ENCODE data around the gene NMD3. TPM values are rescaled to one million over a fixed set of nuclear protein-coding genes. Genes with fewer than 3 reads are reported as not detected.
A peak's percentile ranks its signal among the peaks of the same experiment; 100 is the strongest.

The NMD3 gene
- total RNA-seq, 1 experiment from 2014 or later: 55.6 TPM

DNA sequence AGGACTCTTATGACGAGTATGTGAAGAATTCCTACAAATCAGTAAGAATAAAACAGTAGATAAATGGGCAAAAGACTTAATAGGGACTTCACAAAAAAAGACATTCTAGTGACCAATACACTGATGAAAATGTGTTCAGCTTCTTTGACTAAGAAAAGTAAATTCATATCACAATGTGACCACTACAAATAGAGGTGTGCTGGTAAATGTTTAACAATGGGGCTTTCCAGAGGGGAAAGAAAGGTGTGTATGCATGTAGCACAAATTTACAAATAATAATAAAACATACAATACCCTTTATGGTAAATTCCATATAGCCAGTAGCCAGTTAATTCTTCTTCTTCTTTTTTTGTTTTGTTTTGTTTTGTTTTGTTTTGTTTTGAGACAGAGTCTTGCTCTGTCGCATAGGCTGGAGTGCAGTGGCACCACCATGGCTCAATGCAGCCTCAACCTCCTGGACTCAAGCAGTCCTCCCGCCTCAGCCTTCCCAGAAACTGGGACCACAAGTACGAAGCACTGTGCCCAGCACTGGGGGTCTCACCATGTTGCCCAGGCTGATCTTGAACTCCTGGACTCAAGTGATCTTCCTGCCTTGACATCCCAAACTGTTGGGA, 17.5 kb upstream of the NMD3 start:
- H3K9ac ChIP-seq (ENCODE audit: extremely low read depth, insufficient read length, low read length): no peak overlapping the region

More for the DNA sequence above, 17.5 kb upstream of the NMD3 start:
- H4K5ac ChIP-seq (ENCODE audit: insufficient read length, low read depth, low read length): no peak overlapping the region
- no peaks in the 10 kb centered on the region for H3K27me3 ChIP-seq (ENCODE audit: insufficient read depth, low read length)
- H3T11ph ChIP-seq (ENCODE audit: low read length): no peak overlapping the region
- H2BK120ac ChIP-seq (ENCODE audit: low read depth, low read length, poor library complexity, severe bottlenecking): no peak overlapping the region
- H3K4me2 ChIP-seq (ENCODE audit: insufficient read depth, insufficient read length, low read length): no peak overlapping the region
- H3K23me2 ChIP-seq (ENCODE audit: insufficient read length, low read depth, low read length, poor library complexity, severe bottlenecking): no peaks in the 10 kb centered on the region
- H3K14ac ChIP-seq (ENCODE audit: insufficient read depth, low read length): no peak overlapping the region
- H3K79me1 ChIP-seq (ENCODE audit: insufficient read depth, low read depth, low read length, poor library complexity, severe bottlenecking): no peaks in the 10 kb centered on the region
- H3K4ac ChIP-seq (ENCODE audit: low read depth, low read length): no peak overlapping the region
- Mint-ChIP-seq H3K27me3 (ENCODE audit: low read depth) (no peaks in the 10 kb centered on the region), H3K27ac (peak overlapping the region in 1 of 3 experiments; percentile 83; a peak in 1 of 7 replicates), H3K36me3 (ENCODE audit: insufficient read depth in 1 of 3, low read depth in 3 of 3) (no peaks in the 10 kb centered on the region), H3K4me1 (peaks cover 4 to 10% of the 10 kb centered on the region in 2 experiments; a peak in 1 of 4 replicates), H3K4me3 (no peak overlapping the region), H3K9me3 (no peaks in the 10 kb centered on the region)
- no peaks in the 10 kb centered on the region for H3K9me3 ChIP-seq (ENCODE audit: control insufficient read depth, low read depth, low read length)
- H2BK20ac ChIP-seq (ENCODE audit: low read depth, low read length, poor library complexity, severe bottlenecking): no peak overlapping the region
- H4K8ac ChIP-seq (replicated peaks; ENCODE audit: insufficient read length, low read depth, low read length): no peak overlapping the region
- H2AFZ ChIP-seq (ENCODE audit: low read length): no peak overlapping the region
- H3K79me2 ChIP-seq (ENCODE audit: insufficient read depth, low read length): no peaks in the 10 kb centered on the region
- H2BK12ac ChIP-seq (ENCODE audit: insufficient read length, low read depth, low read length): no peak overlapping the region
- no peak overlapping the region for H3K18ac ChIP-seq (ENCODE audit: insufficient read length, low read depth, low read length)
- no peak overlapping the region for H3K27ac ChIP-seq (ENCODE audit: insufficient read length, low read depth, low read length)
- no peak overlapping the region for H2BK5ac ChIP-seq (ENCODE audit: insufficient read length, low read length)
- TF ChIP-seq, protein P1, sequence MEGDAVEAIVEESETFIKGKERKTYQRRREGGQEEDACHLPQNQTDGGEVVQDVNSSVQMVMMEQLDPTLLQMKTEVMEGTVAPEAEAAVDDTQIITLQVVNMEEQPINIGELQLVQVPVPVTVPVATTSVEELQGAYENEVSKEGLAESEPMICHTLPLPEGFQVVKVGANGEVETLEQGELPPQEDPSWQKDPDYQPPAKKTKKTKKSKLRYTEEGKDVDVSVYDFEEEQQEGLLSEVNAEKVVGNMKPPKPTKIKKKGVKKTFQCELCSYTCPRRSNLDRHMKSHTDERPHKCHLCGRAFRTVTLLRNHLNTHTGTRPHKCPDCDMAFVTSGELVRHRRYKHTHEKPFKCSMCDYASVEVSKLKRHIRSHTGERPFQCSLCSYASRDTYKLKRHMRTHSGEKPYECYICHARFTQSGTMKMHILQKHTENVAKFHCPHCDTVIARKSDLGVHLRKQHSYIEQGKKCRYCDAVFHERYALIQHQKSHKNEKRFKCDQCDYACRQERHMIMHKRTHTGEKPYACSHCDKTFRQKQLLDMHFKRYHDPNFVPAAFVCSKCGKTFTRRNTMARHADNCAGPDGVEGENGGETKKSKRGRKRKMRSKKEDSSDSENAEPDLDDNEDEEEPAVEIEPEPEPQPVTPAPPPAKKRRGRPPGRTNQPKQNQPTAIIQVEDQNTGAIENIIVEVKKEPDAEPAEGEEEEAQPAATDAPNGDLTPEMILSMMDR (conservative IDR thresholded peaks at IDR 0.05): no peak
- H4K20me1 ChIP-seq (ENCODE audit: control insufficient read depth, insufficient read depth, insufficient read length): no peaks in the 10 kb centered on the region
- DNase-seq: no peak
- no peak overlapping the region for H4K91ac ChIP-seq (ENCODE audit: insufficient read length, low read depth, low read length)
- H3K4me1 ChIP-seq (ENCODE audit: insufficient read depth, low read length): no peaks in the 10 kb centered on the region
- no peak overlapping the region for H2BK15ac ChIP-seq (ENCODE audit: low read depth, low read length)
- no CpG with 5 or more reads among the region's 4 CpGs for WGBS (ENCODE audit: extremely low coverage, insufficient read length, low lambda C conversion rate)
- no peak overlapping the region for H2AK5ac ChIP-seq (ENCODE audit: insufficient read length, low read length)
- H3K56ac ChIP-seq (ENCODE audit: insufficient read length, low read depth, low read length): no peak overlapping the region
- no peak overlapping the region for H3K23ac ChIP-seq (ENCODE audit: insufficient read length, low read depth, low read length)
